Loucy (cell line): Measurements from ENCODE around the gene HIPK1.

Source experiments
- CTCF ChIP-seq: fragments of 200-600 bp; sonication (generic); conservative IDR thresholded peaks from 2 replicates; pipeline ENCODE4 v1.5.1; 2014; ENCODE audit warnings: mild to moderate bottlenecking, antibody characterized with exemption, low read length
- EZH2phosphoT487 ChIP-seq: fragments of 200-600 bp; IDR thresholded peaks from 2 replicates; pipeline ENCODE4 v1.6.1; 2018; ENCODE audit warnings: antibody characterized with exemption, mild to moderate bottlenecking, moderate library complexity, borderline replicate concordance

- TF ChIP-seq CTCF (no peak), EZH2phosphoT487 (no peak)
Observed at GRCh38 chr1:113951719-113952118, 22.6 kb downstream of the HIPK1 start.
